Posterior cingulate gyrus (tissue), 11 donors: ENCODE measurements around the gene GPR6.

ENCODE experiments used
- DNase-seq, 10 donors: peaks; one replicate each; pipeline versions ENCODE4 v3.0.0 to v3.0.0-alpha.2; 2020 to 2021; ENCODE audit warnings: mixed read lengths in 3 of 10
- intact Hi-C: fragments of 100-400 bp; cut with DNase I; formaldehyde crosslinking; loops from one replicate; pipeline ENCODE4 v1.15.1; 2023

Gene GPR6

DNA sequence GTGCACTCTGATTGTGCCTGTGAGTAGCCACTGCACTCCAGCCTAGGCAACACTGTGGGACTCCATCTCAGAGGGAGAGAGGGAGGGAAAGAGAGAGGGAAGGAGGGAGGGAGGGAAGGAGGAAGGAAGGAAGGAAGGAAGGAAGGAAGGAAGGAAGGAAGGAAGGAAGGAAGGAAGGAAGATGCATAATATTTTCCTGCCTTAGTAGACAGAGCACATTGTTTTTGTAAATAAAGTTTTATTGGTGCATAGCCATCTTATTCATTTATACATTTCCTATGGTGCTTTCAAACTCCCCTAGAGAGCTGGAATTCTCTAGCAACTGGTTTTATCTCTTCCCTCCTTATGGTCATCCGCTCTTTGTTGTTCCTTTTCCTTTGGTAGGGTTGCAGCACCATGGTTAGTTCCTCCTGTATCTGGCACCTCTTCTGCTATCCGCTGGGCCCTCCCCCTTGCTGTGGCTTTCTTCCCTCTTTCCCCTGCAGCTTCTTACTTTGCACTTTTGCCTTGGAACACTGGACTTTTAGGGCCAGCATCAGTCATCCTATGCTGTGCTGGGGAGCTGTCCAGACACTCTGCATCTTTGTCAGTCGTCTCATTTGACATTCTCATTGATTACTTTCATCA lies 20.2 kb downstream of the GPR6 start:
- no peak for DNase-seq
- intact Hi-C loops: no loop called here

DNA sequence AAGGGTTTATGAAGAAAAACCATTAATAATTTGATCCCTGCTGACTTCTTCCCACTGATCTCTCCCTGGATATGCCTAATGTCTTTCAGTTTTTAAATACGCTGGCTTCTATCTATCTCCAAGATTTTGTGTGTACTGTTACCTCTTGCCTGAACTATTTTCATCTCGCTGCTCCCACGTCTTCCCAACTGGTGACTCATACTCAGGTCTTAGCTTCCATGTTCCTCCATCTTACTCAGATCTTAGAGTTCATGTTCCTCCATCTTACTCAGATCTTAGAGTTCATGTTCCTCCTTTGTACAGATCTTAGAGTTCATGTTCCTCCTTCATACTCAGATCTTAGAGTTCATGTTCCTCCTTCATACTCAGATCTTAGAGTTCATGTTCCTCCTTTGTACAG lies 21.6 kb downstream of the GPR6 start:
- no peak for DNase-seq
- intact Hi-C loops: no loop called here

DNA sequence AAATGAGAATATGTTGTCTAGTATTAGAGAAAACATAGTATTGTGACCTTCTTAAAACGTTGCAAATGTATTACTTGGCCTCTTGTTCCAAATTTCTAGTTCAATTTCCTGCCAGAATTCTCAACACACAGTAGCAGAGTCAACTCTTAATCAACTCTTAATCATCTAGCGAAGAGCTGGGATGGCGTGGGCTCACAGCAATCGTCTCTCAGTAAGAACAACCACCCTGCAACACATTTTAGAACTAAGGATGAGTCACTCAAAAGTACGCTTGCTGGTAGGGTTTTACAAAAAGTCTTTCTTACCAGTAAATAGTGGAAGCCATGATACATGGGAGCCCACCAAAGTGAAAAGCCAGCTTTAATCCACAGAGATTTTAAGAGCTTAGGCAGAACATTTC lies 24.6 kb downstream of the GPR6 start:
- no peak for DNase-seq
- intact Hi-C loops: no loop called here

DNA sequence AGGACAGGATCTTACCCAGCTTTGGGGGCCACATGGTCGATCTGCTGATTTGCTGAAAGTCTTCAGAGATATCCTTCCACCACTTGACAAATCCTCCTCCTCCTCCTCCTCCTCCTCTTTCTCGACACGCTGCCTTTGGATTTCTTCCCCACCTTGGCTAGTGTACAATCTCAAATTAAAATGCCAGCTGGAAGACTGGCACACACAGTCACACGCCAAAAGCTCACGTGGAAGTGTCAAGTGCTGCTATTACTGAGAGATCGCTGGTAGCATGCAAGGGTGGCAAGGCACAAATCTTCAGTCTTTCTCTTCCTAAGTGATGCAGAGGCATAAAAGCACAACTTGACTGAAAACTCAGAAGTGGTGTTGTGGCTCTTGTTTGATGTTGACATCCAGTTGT lies 35.3 kb downstream of the GPR6 start:
- DNase-seq: peak in 1 of 10 donors; percentile 19
- intact Hi-C loops: no loop called here

DNA sequence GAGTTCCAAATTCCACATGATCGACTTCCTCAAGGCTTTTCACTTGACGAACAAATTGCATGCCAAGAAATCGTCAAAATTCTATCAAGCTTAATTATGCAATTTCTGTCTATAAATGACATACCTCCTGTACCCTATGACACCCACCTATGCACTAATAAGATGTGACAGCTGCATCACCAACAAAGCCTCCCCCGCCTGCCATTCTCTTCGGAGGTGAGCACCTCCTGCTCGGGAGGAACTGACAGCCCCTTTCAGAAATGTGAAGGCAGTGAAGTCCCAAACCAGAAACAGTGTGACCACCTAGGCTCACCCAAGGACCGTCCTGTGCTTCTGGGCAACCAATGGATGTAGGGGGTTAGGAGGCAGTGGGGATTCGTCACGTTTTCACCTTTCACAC lies 37.1 kb downstream of the GPR6 start:
- intact Hi-C loops: no loop called here
- DNase-seq: no peak

DNA sequence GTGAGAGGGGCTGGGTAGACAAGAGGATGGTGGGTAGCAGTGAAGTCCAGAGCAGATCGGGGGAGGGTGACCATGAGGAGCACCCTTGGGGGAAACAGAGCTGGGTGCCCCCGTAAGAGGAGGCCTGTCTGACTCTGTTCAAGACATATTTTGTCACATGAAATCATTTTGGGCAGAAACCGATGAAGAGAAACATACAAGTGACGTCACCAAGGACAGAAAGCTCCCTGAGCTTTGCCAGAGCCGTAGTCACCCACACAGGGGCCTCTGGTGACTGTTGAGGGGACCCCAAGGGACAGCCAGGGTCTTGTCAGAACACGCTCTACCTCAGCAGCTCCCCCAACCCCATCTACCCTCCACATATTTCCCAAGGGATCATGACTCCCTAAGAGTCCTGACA lies 39.2 kb downstream of the GPR6 start:
- no peak for DNase-seq
- intact Hi-C loops: no loop called here

DNA sequence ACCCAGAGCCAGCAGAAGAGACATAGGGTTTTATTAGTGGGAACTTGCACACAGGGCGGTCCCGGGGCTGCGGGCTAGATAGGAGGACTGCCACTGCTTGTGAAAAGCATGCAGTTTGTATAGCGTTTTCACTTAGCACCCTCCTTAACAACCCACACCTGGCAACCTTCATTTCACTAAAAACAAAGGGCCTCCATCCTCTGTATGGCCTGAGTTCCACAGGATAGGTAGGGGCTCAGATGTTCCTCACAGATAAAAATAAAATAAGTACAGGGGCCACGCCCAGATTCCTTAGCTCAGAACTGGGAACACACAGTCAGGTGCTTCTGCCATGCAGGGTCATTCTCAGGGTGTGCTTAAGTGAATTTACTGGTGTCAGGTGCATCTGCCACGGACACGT lies 39.8 kb downstream of the GPR6 start:
- DNase-seq: no peak
- intact Hi-C loops: no loop called here

DNA sequence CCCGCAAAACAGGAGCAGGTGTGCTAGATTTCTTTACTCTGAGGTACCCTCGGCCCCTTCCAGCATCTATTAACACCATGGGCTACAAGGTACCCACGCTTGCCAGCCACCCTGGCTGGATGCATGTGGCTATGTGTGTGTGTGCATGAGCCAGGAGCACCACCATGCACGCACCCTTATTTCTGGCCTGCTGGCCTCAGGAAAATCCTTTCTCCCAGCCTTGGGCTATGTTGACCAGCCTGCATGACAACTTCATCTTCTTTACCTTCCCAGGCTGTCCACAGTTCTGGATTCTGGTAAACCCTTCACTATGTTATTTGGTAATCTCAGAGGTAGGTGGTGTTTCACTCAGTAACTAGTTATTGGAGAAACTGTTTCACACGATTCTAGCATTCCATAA lies 40.4 kb downstream of the GPR6 start:
- no peak for DNase-seq
- intact Hi-C loops: no loop called here

DNA sequence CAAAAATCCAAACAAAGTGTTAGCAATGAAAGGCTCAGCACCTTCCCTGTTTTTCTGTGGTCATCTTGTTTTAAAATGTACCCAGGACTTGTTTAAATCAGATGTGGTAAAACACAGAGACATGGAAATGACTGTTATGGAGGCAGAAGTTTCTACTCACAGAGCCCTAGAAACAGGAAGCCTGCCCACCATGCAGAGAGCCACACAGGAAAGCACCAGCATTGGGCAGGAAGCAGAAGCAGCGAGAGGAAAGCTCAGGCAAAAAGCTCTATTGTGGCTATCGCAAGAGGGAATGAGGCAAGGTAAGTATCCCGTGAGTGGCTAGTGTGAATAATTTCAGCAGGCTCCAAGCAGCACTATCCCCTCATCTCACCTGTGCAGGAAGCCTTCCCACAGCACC lies 42.8 kb downstream of the GPR6 start:
- no peak for DNase-seq
- intact Hi-C loops: no loop called here

DNA sequence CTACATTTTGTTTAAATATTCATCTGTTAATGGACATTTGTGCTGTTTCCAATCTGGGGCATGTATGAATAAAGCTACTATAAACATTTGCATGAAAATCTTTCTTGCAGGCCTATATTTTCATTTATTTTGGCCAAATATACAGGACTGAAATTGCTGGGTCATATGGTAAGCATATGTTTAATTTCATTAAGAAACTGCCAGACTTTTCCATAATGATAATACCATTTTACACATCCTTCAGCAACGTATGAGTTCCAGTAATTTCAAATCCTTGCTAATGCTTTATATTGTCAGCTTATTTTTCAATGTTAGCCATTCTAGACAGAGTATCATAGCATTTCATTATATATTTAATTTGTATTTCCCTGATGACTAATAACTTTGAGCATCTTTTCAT lies 51.0 kb downstream of the GPR6 start:
- DNase-seq: no peak
- intact Hi-C loops: no loop called here
